ENCODE measurements around the gene ERCC1.
"Not testable (repeated sequence)": the region's sequence is repeated elsewhere in the genome, so short reads cannot be mapped to it uniquely, and the experiment has no call there.

Gene ERCC1

DNA sequence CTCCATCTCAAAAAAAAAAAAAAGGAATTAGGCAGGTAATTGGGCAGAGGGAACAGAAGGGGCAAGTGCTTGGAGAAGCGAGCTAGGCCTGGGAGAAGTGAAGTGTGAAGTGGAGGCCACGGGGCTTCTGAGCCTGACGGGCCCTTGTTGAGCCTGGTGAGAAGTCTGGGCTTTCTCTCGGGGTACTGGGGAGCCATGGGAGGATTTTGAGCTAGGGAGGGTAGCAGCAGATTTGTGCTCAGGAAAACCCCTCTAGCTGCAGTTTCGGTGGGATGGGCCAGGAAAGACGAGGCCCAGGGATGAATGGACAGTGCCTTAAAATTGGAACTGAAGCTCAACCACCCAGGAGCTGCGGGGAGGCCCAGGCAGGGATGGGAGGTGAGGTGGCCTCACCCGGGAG is 9.2 kb downstream of the ERCC1 start:
- Histone ChIP-seq H3K4me1 (ENCODE audit: insufficient read depth, poor library complexity, severe bottlenecking) (no peaks in the 10 kb centered on the region), H3K27ac (ENCODE audit: poor library complexity, severe bottlenecking) (no peak overlapping the region)
- TF ChIP-seq CTCF (IDR thresholded peaks at IDR 0.05; ENCODE audit: poor library complexity, severe bottlenecking), result no peak

DNA sequence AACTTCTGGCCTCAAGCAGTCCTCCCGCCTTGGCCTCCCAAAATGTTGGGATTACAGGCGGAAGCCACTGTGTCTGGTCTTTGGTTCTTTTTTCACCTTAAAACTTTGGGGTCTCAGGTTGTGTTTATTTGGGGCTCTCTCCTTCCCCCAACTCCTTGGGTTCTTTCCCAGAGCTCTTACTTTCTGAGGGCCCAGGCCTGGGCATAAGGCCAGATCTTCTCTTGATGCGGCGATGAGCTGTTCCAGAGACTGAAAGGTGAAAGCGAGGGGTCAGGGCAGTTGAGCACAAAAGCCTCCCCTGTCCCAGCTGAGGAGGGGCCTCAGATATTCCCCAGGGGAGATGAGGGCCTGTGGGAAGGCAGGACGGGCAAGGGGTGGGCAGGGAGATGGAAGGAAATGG is 10.2 kb downstream of the ERCC1 start:
- Histone ChIP-seq H3K9me3 (ENCODE audit: severe bottlenecking) (no peaks in the 10 kb centered on the region), H3K36me3 (ENCODE audit: low read depth) (peaks cover 75% of the 10 kb centered on the region), H3K4me3 (ENCODE audit: severe bottlenecking) (no peak overlapping the region), H3K27ac (ENCODE audit: poor library complexity, severe bottlenecking) (no peak overlapping the region), H3K4me1 (ENCODE audit: insufficient read depth, poor library complexity, severe bottlenecking) (no peaks in the 10 kb centered on the region), H3K27me3 (ENCODE audit: insufficient read depth, poor library complexity, severe bottlenecking) (no peaks in the 10 kb centered on the region)
- no peak for DNase-seq (ENCODE audit: low spot score)
- no peak for TF ChIP-seq CTCF (IDR thresholded peaks at IDR 0.05; ENCODE audit: poor library complexity, severe bottlenecking)
- no peak for ATAC-seq (ENCODE audit: low read depth)

More for the DNA sequence above, 9.2 kb downstream of the ERCC1 start:
- DNase-seq (ENCODE audit: low spot score), result no peak
- no peak for ATAC-seq (ENCODE audit: low read depth)
- no peak overlapping the region for H3K4me3 ChIP-seq (ENCODE audit: severe bottlenecking)
- peaks cover 85% of the 10 kb centered on the region for H3K36me3 ChIP-seq (ENCODE audit: low read depth)
- H3K27me3 ChIP-seq (ENCODE audit: insufficient read depth, poor library complexity, severe bottlenecking), result no peaks in the 10 kb centered on the region
- H3K9me3 ChIP-seq (ENCODE audit: severe bottlenecking), result no peaks in the 10 kb centered on the region

DNA sequence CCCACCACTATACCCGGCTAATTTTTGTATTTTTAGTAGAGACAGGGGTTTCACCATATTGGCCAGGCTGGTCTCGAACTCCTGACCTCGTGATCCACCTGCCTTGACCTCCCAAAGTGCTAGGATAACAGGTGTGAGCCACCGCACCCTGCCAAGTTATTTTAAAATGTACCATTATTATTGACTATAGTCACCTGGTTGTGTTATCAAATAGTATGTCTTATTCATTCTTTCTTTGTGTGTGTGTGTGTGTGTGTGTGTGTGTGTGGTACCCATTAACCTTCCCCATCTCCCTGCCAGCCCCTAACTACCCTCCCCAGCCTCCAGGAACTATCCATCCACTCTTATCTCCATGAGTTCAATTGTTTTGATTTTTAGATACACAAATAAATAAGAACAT is 13.4 kb downstream of the ERCC1 start:
- H3K4me1 ChIP-seq (ENCODE audit: insufficient read depth, poor library complexity, severe bottlenecking); H3K27ac ChIP-seq (ENCODE audit: poor library complexity, severe bottlenecking); H3K27me3 ChIP-seq (ENCODE audit: insufficient read depth, poor library complexity, severe bottlenecking); H3K9me3 ChIP-seq (ENCODE audit: severe bottlenecking); DNase-seq (ENCODE audit: low spot score); ATAC-seq (ENCODE audit: low read depth); H3K4me3 ChIP-seq (ENCODE audit: severe bottlenecking): not testable (repeated sequence)
- peaks cover 45% of the 10 kb centered on the region for H3K36me3 ChIP-seq (ENCODE audit: low read depth)

DNA sequence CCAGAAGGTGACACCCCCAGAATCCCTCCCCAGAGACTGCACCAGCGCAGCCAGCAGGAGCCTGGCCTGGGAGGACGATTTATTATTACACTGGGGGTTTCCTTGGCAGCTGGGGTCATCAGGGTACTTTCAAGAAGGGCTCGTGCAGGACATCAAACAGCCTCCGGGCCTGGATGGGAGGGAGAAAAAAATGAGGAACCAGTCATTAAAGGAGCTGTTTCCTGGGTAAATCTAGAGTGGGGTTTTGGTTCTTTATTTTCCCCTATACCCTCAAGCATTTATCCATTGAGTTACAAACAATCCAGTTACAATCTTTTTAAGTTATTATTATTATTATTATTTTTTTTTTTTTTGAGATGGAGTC is 14.2 kb downstream of the ERCC1 start:
- Histone ChIP-seq H3K36me3 (ENCODE audit: low read depth) (peaks cover 38% of the 10 kb centered on the region), H3K27ac (ENCODE audit: poor library complexity, severe bottlenecking) (peak overlapping the region; percentile 98), H3K9me3 (ENCODE audit: severe bottlenecking) (no peaks in the 10 kb centered on the region), H3K4me1 (ENCODE audit: insufficient read depth, poor library complexity, severe bottlenecking) (peaks cover 3% of the 10 kb centered on the region), H3K27me3 (ENCODE audit: insufficient read depth, poor library complexity, severe bottlenecking) (no peaks in the 10 kb centered on the region), H3K4me3 (ENCODE audit: severe bottlenecking) (no peak overlapping the region)
- ATAC-seq (ENCODE audit: low read depth) (no peak), DNase-seq (ENCODE audit: low spot score) (no peak)
- TF ChIP-seq CTCF (IDR thresholded peaks at IDR 0.05; ENCODE audit: poor library complexity, severe bottlenecking), result no peak

- Histone ChIP-seq H3K27ac (ENCODE audit: poor library complexity, severe bottlenecking) (peak overlapping the region; percentile 98), H3K4me1 (ENCODE audit: insufficient read depth, poor library complexity, severe bottlenecking) (peaks cover 3% of the 10 kb centered on the region), H3K36me3 (ENCODE audit: low read depth) (peaks cover 33% of the 10 kb centered on the region), H3K9me3 (ENCODE audit: severe bottlenecking) (no peaks in the 10 kb centered on the region), H3K27me3 (ENCODE audit: insufficient read depth, poor library complexity, severe bottlenecking) (no peaks in the 10 kb centered on the region), H3K4me3 (ENCODE audit: severe bottlenecking) (no peak overlapping the region)
- TF ChIP-seq CTCF (IDR thresholded peaks at IDR 0.05; ENCODE audit: poor library complexity, severe bottlenecking), result no peak
- ATAC-seq (ENCODE audit: low read depth), result no peak
- no peak for DNase-seq (ENCODE audit: low spot score)
These were observed 14.7 kb downstream of the ERCC1 start for GRCh38 chr19:45408830-45409556.

All from RWPE2 (cell line).